ENCODE results near the gene GAN. TPM values are rescaled to one million over a fixed set of nuclear protein-coding genes. Genes with fewer than 3 reads are reported as not detected.
A peak's percentile ranks its signal among the peaks of the same experiment; 100 is the strongest.

GAN gene
- total RNA-seq, 1 experiment from 2014 or later, result 5.3 TPM

DNA sequence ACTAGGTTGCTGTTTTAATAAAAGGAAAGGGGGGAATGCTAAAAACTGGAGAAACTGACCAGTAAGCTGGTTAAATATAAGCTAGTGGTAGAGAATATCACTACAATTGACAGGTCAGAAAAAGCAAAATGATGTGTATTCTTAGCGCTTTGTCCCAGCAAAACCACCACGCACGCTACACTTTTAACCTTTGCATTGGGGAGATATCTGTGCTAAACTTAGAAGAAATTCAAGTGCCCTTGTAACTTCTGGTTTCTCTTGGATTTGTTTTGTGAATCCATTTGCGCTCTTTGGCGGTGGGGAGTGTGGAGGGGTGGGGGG lies 1.4 kb downstream of the GAN start:
- H4K20me1 ChIP-seq (ENCODE audit: low read length), result peaks cover 17% of the 10 kb centered on the region; the same call in 1 of the 2 replicates
- no peak overlapping the region for H3K27ac ChIP-seq (ENCODE audit: low read length)
- POLR2A ChIA-PET (ENCODE audit: unreplicated experiment), result interaction anchor here (0.6 kb wide), 1 partner anchor 397 kb away, joined by 3 read pairs; no protein-coding TSS in a partner anchor
- no peak overlapping the region for H2AFZ ChIP-seq (ENCODE audit: low read length)
- peak overlapping the region; percentile 95 for H3K4me3 ChIP-seq (ENCODE audit: low read length)
- H3K36me3 ChIP-seq (ENCODE audit: low read depth, low read length), result no peaks in the 10 kb centered on the region
- BruUV-seq (replicated peaks), result no TSS peak
- DNase-seq, result no peak
- H3K4me1 ChIP-seq (ENCODE audit: insufficient read depth, low read length), result peaks cover 21% of the 10 kb centered on the region
- H3F3A ChIP-seq (ENCODE audit: low read length, unreplicated experiment), result no peaks in the 10 kb centered on the region
- H3K9me2 ChIP-seq (replicated peaks; ENCODE audit: low read length), result no peaks in the 10 kb centered on the region
- TF ChIP-seq, protein P1, sequence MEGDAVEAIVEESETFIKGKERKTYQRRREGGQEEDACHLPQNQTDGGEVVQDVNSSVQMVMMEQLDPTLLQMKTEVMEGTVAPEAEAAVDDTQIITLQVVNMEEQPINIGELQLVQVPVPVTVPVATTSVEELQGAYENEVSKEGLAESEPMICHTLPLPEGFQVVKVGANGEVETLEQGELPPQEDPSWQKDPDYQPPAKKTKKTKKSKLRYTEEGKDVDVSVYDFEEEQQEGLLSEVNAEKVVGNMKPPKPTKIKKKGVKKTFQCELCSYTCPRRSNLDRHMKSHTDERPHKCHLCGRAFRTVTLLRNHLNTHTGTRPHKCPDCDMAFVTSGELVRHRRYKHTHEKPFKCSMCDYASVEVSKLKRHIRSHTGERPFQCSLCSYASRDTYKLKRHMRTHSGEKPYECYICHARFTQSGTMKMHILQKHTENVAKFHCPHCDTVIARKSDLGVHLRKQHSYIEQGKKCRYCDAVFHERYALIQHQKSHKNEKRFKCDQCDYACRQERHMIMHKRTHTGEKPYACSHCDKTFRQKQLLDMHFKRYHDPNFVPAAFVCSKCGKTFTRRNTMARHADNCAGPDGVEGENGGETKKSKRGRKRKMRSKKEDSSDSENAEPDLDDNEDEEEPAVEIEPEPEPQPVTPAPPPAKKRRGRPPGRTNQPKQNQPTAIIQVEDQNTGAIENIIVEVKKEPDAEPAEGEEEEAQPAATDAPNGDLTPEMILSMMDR (conservative IDR thresholded peaks at IDR 0.05; ENCODE audit: low read depth, low read length), result no peak
- no peak for TF ChIP-seq EZH2phosphoT487 (IDR thresholded peaks at IDR 0.05; ENCODE audit: borderline replicate concordance, low read length)
- TF ChIP-seq EZH2 (IDR thresholded peaks at IDR 0.05; ENCODE audit: low read length, unreplicated experiment), result no peak
- peak overlapping the region; percentile 95 for H3K4me2 ChIP-seq (ENCODE audit: low read length)
- no peak for ATAC-seq
- H3K9me3 ChIP-seq (ENCODE audit: low read length), result no peaks in the 10 kb centered on the region
- intact Hi-C loops (cut with micrococcal nuclease), result loop anchor here (5.0 kb wide), 1 partner anchor 49 kb away; no protein-coding TSS in a partner anchor
- CTCF ChIA-PET, result no interaction called here
- H3K79me2 ChIP-seq (ENCODE audit: low read length), result peaks cover 82% of the 10 kb centered on the region
- H3K27me3 ChIP-seq (ENCODE audit: low read length), result no peaks in the 10 kb centered on the region
- peak overlapping the region; percentile 84; the same call in 1 of the 2 replicates for H3K9ac ChIP-seq (ENCODE audit: low read length)

DNA sequence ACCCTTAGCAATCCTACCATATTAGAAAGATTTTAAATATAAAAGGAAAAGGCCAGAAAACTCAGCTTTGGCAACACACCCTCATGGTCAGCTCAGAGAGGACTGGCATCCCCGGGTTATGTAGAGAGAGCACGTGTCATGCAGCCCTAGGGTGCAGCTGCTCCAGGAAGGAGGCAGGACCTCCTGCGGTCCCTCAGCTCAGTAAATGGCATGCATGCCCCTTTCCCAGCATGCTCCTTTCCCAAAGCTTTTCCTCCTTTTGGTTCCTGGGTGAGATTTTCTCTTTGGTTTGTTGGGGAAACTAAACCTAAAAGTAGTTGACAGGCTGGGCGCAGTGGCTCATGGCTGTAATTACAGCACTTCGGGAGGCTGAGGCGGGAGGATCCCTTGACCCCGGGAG lies 3.9 kb downstream of the GAN start:
- Histone ChIP-seq H3F3A (ENCODE audit: low read length, unreplicated experiment) (no peaks in the 10 kb centered on the region), H3K36me3 (ENCODE audit: low read depth, low read length) (no peaks in the 10 kb centered on the region), H4K20me1 (ENCODE audit: low read length) (peaks cover 17% of the 10 kb centered on the region; the same call in 1 of the 2 replicates), H3K4me1 (ENCODE audit: insufficient read depth, low read length) (peaks cover 16% of the 10 kb centered on the region), H3K9me2 (replicated peaks; ENCODE audit: low read length) (no peaks in the 10 kb centered on the region), H3K27ac (ENCODE audit: low read length) (no peak overlapping the region), H3K27me3 (ENCODE audit: low read length) (no peaks in the 10 kb centered on the region), H3K9me3 (ENCODE audit: low read length) (no peaks in the 10 kb centered on the region), H3K9ac (ENCODE audit: low read length) (no peak overlapping the region), H3K4me3 (ENCODE audit: low read length) (no peak overlapping the region), H3K79me2 (ENCODE audit: low read length) (peaks cover 90% of the 10 kb centered on the region), H3K4me2 (ENCODE audit: low read length) (no peak overlapping the region), H2AFZ (ENCODE audit: low read length) (no peak overlapping the region)
- BruUV-seq (replicated peaks), result no TSS peak
- TF ChIP-seq EZH2 (IDR thresholded peaks at IDR 0.05; ENCODE audit: low read length, unreplicated experiment), result no peak
- TF ChIP-seq, protein P1 (conservative IDR thresholded peaks at IDR 0.05; ENCODE audit: low read depth, low read length), result no peak
- no peak for TF ChIP-seq EZH2phosphoT487 (IDR thresholded peaks at IDR 0.05; ENCODE audit: borderline replicate concordance, low read length)
- intact Hi-C loops (cut with micrococcal nuclease), result loop anchor here (5.0 kb wide), 1 partner anchor 51 kb away; no protein-coding TSS in a partner anchor
- DNase-seq (no peak), ATAC-seq (no peak)
- CTCF ChIA-PET, result no interaction called here
- POLR2A ChIA-PET (ENCODE audit: unreplicated experiment), result no interaction called here

DNA sequence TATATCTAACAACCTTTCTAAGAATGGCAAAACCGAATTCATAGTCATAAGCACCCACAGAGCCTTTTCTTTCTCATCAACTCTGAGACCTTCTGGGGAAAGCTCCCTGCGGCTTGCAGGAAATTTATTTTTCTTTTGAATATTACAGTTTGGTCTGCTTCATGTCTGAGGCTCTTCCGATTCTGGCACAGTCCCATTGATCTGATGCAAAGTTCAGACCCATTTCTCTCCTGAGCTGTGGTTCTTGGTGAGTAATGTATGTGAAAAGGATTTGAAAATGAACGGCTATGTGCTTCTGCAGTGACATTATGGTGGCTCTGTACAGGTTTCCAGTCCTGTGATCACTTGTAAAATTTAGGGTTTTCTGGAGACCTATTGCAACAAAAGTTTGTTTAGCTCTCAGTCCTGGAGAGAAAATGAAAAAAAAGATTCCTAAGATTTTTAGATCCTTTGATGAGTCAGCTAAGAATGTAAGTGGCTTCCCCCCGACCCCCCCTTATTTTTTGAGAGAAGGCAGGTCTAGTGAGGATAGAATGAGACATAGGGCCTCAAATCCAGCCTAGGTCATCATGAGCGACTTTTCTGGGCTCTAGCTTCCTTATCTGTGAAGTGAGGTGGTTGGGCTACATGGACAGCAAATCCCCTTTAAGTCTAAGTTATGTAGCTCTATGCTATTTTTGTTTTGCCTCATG lies 4.6 kb downstream of the GAN start:
- intact Hi-C loops (cut with micrococcal nuclease), result loop anchor here (5.0 kb wide), 1 partner anchor 52 kb away; no protein-coding TSS in a partner anchor
- CTCF ChIA-PET, result interaction anchor here (0.7 kb wide), 1 partner anchor 58 kb away, joined by 3 read pairs; no protein-coding TSS in a partner anchor

More for the DNA sequence above, 4.6 kb downstream of the GAN start:
- POLR2A ChIA-PET (ENCODE audit: unreplicated experiment), result no interaction called here
- Histone ChIP-seq H3K36me3 (ENCODE audit: low read depth, low read length) (no peaks in the 10 kb centered on the region), H3K4me1 (ENCODE audit: insufficient read depth, low read length) (peaks cover 14% of the 10 kb centered on the region), H3K79me2 (ENCODE audit: low read length) (peaks cover 90% of the 10 kb centered on the region), H3F3A (ENCODE audit: low read length, unreplicated experiment) (no peaks in the 10 kb centered on the region), H3K9me3 (ENCODE audit: low read length) (no peaks in the 10 kb centered on the region), H3K27ac (ENCODE audit: low read length) (no peak overlapping the region), H3K4me3 (ENCODE audit: low read length) (no peak overlapping the region), H3K27me3 (ENCODE audit: low read length) (no peaks in the 10 kb centered on the region), H3K9me2 (replicated peaks; ENCODE audit: low read length) (no peaks in the 10 kb centered on the region), H4K20me1 (ENCODE audit: low read length) (peaks cover 17% of the 10 kb centered on the region; the same call in 1 of the 2 replicates), H2AFZ (ENCODE audit: low read length) (no peak overlapping the region), H3K9ac (ENCODE audit: low read length) (no peak overlapping the region), H3K4me2 (ENCODE audit: low read length) (peak overlapping the region; percentile 14)
- TF ChIP-seq, protein P1 (conservative IDR thresholded peaks at IDR 0.05; ENCODE audit: low read depth, low read length), result no peak
- TF ChIP-seq EZH2phosphoT487 (IDR thresholded peaks at IDR 0.05; ENCODE audit: borderline replicate concordance, low read length) (no peak), EZH2 (IDR thresholded peaks at IDR 0.05; ENCODE audit: low read length, unreplicated experiment) (no peak)
- ATAC-seq (no peak; the same call in 1 of the 2 replicates), DNase-seq (peak; percentile 45)
- BruUV-seq (replicated peaks), result no TSS peak
